GM23338 (cell line): Measurements from ENCODE around the gene TVP23A.

Source experiments
- EZH2 ChIP-seq: fragments of 200-600 bp; sonication (generic); IDR thresholded peaks from one replicate; pipeline ENCODE4 v1.8.0; 2017; ENCODE audit warnings: antibody characterized with exemption, mild to moderate bottlenecking, low read depth; ENCODE audit not compliant: unreplicated experiment
- TF ChIP-seq, protein P1 (sequence below), 2 experiments: fragments of 200-600 bp in 1 of 2; sonication (generic) in 1 of 2; conservative IDR thresholded peaks; 2 replicates each; pipeline versions ENCODE4 v1.5.1 to v1.6.1; 2016 to 2017; ENCODE audit warnings: antibody characterized with exemption in 2 of 2, low read depth in 2 of 2, mild to moderate bottlenecking in 2 of 2, moderate library complexity in 1 of 2

- TF ChIP-seq, protein P1, sequence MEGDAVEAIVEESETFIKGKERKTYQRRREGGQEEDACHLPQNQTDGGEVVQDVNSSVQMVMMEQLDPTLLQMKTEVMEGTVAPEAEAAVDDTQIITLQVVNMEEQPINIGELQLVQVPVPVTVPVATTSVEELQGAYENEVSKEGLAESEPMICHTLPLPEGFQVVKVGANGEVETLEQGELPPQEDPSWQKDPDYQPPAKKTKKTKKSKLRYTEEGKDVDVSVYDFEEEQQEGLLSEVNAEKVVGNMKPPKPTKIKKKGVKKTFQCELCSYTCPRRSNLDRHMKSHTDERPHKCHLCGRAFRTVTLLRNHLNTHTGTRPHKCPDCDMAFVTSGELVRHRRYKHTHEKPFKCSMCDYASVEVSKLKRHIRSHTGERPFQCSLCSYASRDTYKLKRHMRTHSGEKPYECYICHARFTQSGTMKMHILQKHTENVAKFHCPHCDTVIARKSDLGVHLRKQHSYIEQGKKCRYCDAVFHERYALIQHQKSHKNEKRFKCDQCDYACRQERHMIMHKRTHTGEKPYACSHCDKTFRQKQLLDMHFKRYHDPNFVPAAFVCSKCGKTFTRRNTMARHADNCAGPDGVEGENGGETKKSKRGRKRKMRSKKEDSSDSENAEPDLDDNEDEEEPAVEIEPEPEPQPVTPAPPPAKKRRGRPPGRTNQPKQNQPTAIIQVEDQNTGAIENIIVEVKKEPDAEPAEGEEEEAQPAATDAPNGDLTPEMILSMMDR (conservative IDR thresholded peaks at IDR 0.05; ENCODE audit: low read depth in 2 of 2): no peak
- TF ChIP-seq EZH2: no peak
Observed at GRCh38 chr16:10850478-10850850, 31.9 kb upstream of the TVP23A start.
